GM19372 (cell line): ENCODE data around the gene MRPS21.

Experiments
- ATAC-seq: cut with Tn5 transposase; IDR thresholded peaks from one replicate; pipeline ENCODE4 v1.9.1; 2021; ENCODE audit warnings: mild to moderate bottlenecking, low read depth, moderate library complexity; ENCODE audit not compliant: unreplicated experiment

MRPS21 gene

DNA sequence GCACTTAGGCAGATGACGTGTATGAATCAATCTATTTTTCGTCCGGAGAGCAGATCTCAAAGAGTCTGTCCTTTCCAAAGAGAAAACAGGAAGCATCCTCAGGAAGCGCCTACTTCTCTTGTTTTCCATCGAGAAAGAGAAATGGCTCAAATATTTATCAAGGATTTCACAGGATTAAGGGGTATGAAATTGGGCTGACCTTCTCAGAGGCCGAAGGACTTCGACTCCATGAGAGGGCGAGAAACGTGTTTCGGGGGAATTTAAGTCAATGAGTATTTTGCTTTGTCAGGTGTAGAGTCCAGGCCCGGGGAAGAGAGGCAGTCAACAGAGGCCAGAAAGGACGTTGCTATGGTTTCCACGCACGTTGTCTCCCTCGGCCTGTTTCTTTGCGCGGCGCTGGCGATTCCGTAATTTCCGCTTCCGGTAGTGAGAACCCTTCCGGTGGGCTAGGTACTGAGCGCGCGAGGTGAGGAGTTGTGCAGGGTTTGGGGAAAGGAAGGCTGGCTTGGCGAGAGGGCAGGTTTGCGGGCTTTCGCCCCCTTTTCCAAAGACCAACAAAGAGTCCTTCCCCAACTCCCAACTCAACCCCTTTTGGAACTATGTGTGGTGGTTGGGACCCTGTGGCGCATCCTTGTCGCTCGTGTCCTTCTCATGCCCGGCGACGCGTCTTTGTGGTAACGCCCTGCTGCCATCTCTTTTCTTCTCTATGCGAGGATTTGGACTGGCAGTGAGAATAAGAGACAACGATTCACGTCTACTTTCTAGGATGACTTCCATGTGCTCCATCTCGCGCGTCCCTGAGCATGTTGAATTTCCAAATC lies at the start of gene MRPS21:
Gene MRPS21 (plus strand): TSS at position 429 of the 821 bp plus-strand sequence. CDS start 506 bp downstream, outside the sequence.
- ATAC-seq, result peak; percentile 99

DNA sequence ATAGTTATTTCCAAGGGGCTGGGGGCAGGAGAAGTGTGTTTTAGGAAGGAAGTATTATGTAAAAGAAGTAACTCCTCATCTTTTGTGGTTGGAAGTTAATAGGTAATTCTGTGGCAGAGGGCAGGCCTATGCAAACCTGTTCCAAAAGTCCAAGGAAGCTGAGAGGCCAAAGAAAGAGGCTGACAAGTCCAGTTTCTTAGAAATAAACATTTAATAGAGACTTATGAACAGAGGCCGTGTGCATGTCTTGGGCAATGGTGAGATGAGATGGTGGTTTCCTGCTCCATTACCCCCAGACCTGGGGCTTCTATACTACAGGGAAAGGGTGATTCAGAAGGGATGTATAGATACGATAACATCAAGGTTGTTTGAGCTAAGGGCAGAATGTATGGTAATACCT lies 43.7 kb upstream of the MRPS21 start:
- ATAC-seq, result no peak

DNA sequence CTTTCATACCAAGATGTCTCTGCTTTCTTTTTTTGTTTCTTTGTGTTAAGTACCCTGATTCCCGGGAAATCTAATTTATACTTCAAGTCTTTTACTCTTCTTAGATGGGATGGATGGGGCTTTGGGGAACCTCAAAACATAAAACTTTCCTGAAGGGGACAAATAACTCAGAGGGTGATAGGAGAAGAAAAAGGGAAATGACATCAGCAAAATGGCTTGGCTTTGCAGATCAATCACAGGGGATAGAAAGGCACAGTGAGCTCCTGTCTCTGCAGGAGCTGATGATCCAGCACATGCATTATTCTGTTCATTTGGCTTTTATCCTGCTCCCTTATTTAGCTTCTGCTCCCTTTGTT lies 37.5 kb upstream of the MRPS21 start:
- ATAC-seq, result no peak

DNA sequence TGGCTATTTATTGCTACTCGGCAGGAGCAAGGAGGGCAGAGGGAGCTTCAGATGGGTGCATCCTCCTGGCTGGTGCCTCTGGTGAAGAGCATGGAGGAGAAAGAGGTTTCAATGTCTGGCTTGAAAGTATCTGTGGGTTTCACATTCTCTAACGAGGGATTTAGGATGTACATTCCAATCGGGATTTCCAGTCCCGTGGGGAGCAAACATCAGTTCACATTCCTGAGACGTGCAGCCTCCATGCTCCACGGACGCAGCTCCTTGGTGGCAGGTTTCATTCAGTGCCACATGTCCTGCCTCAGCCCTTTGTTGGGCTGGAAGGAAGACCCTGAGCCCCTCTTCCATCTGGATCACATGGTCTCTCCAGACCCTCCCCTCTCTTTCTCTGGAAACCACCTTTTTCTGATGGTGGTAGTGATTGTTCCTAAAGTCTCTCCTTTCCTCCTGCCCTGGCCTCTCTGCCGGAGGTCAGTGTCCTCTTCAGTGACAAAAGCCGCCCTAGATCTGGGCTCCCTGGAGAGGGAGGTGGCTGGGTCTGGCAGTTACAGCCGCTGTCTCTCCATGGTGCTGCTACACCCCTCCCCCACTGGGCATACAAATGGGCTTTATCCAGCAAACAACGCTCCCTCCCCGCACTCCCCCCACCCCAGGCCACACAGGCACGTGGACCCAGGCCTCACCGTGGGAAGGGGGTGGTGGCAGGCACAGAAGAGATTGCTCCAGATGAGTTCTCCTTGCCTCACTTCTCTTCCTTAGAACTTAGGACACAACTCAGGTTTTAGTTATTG lies 36.9 kb upstream of the MRPS21 start:
- ATAC-seq, result no peak

DNA sequence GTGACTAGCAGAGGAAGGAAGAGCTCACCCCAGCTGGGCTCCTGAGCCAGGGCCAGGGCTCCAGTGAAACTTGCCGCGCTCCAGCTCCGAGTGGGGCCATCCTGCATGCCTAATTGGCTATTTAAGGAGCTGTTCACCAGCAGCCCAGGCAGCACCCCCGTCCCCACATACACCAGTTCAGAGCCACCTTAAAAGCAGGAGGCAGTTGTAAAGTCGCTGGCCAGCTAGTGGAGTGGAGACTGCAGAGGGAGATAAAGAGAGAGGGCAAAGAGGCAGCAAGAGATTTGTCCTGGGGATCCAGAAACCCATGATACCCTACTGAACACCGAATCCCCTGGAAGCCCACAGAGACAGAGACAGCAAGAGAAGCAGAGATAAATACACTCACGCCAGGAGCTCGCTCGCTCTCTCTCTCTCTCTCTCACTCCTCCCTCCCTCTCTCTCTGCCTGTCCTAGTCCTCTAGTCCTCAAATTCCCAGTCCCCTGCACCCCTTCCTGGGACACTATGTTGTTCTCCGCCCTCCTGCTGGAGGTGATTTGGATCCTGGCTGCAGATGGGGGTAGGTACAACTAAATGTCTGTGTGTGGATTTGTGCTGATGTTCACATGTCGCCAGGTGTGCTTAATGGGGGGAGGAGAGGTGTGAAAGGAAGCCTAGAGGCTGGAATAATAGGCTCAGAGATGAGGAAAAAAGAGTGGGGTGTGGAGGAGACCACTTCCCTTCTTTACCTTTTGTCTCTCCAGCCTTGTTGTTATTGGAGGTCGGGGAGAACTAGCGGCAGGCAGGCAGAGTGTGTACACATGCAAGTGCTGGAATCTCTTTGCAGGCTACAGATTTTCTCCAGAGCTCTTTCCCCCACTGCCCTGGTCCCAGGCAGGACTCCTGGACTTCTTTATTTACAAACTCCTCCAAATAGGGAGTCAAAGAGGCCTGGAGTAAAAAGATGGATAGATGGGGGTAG lies 35.8 kb upstream of the MRPS21 start, which contains the start of gene CA14:
Gene CA14 (plus strand): TSS at position 151 of the 962 bp plus-strand sequence. CDS start 355 bp downstream, at position 506.
- no peak for ATAC-seq

DNA sequence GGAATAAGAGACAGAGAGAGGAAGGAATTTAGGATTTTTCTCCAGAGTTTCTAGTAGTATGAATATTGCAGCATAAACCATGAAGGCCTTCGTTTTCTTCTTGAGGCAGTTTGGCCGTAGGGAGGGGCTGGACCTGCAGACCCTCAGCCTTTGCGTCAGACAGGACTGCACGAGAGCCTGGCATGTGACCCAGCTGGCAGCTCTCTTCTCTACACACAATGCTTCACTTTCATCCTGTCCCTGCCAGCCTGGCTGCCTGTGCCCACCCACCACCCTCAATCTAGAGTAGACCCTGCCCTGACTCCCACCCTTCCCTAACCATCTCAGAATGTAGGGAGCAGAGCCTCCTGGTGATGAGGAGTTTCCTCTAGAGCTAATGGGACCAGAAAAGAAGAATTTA lies 34.4 kb upstream of the MRPS21 start:
- ATAC-seq, result no peak

DNA sequence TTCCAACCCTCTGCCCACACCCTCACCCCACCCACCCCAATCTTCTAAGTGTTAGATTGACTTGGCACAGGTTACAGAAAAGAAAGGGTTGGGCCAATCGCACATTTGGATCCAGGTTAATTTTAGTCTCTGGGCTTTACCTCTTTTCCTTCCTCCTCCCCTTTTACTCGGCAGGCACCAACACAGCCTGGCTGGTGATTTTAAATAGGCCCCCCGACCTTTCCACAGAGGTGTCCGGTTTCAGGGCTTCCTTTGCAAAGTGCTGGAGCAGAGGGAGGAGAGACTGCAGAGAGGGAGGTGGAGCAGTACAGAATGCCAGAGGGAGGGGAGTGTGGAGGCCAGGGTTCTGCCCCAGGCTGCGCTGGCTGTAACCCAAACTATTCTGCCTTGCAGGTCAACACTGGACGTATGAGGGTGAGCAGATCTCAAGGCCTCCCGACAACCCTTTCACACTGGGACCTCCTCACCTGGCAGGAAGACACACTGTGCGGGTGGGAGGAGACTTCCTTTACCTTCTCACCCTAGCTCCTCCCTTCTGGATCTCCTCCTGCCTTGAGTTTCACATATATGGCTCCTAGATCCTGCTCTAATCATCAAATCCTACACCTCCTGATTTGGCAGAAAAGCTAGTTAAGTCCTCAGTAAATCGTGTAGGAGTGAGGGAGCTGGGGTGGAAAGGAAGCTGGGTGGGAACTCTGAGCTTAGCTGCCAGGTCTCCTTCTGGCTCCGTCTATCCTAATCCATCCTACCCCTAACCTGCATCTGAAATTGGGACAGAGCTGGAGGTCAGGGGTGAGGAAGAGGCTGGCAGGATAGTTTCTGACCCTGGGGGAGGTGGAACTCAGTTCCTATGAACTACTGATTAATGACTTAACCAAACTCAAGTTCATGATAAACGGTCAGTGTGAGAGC lies 33.6 kb upstream of the MRPS21 start:
- no peak for ATAC-seq

DNA sequence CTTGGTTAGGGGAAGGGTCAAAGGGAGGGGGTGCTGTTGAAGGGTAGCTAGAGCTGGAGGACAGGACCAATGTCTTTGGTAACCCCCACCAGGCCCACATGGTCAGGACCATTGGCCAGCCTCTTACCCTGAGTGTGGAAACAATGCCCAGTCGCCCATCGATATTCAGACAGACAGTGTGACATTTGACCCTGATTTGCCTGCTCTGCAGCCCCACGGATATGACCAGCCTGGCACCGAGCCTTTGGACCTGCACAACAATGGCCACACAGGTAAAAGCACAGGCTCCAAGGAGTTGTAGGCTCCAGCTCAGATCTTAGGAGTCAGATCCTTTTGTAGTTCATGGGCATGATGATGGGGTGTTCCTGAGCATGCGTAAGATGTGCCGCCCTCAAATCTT lies 32.3 kb upstream of the MRPS21 start:
- ATAC-seq, result no peak

DNA sequence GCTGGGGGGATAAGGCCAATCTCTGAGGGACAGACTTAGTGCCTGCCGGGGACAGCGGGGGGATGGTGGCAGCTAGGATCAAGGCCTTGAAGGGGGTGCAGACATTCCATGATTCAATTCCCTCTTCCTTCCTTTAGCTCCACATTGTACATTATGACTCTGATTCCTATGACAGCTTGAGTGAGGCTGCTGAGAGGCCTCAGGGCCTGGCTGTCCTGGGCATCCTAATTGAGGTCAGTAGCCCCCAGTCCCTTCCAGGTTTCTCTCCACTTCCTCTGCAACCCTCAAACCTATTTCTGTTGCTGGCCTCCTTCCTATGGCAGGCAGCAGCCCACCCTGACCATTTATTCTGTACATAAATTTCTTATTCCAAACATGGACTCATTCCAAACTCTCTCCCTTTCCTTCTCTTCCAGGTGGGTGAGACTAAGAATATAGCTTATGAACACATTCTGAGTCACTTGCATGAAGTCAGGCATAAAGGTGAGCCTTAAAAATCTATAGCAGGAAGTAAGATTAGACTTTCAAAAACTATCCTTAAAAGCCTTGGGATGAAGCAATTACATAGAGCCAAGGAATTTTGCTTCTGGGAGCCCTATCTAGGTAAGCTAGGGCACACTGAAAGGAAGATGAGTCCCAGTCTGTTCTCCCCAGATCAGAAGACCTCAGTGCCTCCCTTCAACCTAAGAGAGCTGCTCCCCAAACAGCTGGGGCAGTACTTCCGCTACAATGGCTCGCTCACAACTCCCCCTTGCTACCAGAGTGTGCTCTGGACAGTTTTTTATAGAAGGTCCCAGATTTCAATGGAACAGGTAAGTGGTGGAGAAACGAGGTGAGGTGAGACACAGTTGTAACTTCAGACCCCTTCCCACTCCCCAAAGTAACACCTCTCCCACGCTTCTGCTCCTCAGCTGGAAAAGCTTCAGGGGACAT lies 31.0 kb upstream of the MRPS21 start:
- no peak for ATAC-seq

DNA sequence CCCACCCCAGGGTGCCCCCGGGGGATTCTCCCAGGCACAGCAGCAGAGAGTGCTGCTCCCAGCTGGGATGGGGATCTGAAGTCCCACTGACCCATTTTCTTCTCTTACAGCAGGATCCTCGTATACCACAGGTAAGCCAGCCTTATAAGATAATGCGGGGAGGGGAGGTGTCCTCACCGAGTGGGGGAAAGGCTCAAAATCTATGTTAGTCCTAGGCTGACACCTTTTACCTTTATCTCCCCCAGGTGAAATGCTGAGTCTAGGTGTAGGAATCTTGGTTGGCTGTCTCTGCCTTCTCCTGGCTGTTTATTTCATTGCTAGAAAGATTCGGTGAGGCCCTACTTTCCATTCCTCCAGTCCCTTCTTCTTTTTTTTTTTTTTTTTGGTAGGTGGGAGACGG lies 30.1 kb upstream of the MRPS21 start:
- ATAC-seq, result no peak

DNA sequence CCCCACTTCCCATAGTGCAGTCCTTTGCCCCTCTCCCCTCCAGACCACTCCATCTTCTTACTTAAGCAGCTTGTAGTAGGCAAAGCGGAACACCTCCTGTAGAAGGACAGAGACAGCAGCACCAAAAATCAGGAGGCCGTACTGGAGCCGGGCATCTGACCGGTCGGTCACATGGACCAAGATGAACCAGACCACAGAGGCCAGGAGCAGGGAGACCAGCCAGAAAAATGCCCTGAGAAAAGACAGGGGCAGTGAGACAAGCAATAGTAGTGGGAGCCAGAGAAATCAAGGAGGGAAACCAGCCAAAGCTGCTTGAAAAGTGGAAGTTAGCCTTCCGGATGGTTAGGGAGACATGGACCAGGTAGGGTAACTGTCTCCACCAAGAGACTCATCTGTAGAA lies 25.8 kb upstream of the MRPS21 start:
- no peak for ATAC-seq

DNA sequence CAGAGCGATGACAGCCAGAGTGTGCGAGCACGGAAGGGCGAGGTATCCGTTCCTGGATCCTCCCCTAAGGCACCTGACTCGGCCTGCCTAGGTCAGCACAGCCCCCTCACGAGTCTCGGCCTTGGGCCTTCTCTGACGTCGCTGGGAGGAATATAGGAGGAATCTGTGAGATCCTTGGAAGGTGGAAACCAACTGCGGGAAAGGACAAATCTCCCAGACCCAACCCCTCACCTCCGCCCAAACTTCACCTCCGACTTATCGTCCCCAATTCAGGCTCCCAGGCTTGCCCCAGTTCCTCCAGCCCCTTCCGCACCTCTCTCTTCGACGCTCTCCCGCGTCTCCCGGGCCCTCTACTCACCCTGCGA lies 25.3 kb upstream of the MRPS21 start:
- ATAC-seq, result no peak

DNA sequence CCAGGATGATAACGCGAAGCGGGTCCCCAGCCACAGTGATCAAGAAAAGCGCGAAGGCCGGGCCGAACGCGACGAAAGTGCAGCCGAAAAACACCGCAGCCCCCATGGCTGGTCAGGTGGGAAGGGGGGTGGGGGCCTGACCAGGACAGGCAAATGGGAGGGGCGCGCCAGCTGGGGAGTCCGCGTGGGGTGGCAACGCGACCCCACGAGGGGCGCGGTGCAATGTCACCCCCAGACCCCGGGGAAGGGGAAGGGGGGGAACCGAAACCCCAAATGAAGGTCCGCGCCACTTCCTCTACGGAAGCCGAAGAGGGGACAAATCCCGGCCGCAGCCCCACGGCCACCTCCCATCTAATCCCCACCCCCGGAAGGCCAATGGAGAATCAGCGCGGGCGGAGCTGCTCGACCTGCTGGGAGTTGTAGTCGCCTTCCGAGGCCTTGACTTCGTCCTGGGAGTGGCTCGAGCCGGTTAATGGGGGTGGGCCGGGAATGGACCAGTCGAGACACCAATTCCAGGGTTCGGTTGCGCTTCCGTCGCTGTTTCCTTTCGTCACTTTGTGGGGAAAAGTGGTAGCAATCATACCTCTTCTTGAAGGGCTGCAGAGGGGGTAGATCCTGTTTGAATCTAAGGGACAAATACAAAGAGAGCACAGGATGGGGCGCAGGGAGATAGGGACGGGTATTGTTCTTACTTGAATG lies 24.8 kb upstream of the MRPS21 start, which contains the start of gene APH1A:
Gene APH1A (minus strand): TSS at position 312 of the 699 bp plus-strand sequence. CDS start 206 bp downstream, at position 106.
- ATAC-seq, result peak; percentile 87

DNA sequence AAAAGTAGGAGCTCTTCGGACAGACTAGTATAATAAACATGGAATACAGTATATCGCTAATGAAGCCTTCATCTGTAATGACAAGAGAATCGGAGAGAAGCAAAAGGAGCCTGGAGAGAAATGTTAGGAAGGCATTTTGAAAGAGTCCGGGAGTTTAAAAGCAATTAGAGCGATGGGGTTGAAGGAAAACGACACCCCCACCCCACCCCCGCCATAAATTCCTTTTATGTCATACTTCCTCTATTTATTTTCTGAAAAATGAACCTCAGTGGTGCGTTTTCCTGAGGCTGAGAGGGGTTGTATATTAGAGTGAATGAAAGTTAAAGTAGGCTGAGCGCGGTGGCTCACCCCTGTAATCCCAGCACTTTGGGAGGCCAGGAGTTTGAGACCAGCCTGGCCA lies 24.2 kb upstream of the MRPS21 start:
- no peak for ATAC-seq

DNA sequence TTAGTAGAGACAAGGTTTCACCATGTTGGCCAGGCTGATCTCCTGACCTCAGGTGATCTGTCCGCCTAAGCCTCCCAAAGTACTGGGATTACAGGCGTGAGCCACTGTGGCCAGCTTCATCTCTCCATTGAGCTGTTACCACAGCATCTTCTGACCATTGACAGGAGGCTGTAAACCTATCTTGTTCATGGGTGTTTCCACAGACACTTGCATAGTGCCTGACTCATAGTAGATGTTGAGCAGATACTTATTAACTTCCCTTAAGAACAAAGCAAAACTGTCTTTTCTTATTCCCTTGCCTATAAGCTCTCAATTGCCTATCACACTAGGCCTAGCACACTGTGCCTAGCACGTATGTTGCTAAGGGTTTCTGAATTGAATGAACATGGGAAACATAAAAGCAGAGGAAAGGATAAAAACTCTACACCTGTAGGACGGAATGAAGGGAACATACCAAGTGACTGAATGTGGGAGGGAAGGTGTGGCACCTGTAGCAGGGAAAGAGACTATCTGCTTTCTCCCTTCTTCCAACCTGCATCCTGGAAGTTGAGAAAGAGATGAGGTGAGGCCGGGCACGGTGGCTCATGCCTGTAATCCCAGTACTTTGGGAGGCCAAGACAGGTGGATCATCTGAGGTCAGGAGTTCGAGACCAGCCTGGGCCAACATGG lies 22.2 kb upstream of the MRPS21 start:
- ATAC-seq, result no peak

DNA sequence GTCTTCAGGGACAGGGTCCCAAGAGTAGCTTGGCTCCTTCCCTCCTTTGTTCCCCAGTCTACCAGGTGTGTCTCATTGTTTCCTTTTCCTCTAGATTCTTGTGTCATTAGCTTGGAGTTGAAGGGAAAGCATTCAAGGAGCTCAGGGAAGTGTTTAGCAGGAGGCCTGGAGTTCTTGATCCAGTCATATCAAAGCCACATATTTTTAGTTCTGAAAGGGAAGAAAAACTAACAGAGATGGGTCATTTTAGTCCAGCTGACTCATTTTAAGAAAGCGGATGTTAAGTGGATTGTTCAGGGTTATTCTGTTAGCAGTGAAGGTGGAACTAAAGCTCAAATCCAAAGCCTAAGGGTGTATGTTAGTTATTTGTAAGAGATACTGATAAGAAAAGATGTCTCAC lies 20.4 kb upstream of the MRPS21 start:
- no peak for ATAC-seq

DNA sequence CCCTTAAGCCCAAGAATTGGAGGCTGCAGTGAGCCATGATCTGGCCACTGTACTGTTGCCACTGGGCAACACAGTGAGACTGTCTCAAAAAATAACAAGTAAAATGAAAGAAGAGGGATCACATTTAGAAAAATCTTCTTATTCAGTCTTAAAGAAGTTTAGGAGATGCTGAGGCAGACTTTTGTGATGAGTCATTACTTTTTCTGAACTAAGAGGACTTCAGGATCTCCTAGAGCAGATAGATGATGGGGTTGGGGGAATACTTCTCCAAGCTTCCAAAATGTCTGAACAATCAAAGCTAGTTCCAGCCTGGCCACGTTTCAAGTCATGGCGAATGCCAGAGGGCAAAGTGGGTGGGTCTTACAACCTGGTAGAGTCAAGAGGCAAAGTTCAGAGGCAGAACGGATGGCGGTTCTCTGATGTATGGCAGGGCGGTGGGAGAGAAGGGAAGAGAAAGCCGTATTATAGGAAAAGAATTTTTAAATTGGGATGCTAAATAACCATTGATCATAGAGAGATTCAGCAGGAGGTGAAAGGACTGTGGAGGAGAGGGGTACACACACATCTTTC lies 13.4 kb upstream of the MRPS21 start:
- no peak for ATAC-seq
